ENCODE results near the gene CISD2.
"Not testable (repeated sequence)": the region's sequence is repeated elsewhere in the genome, so short reads cannot be mapped to it uniquely, and the experiment has no call there.

The CISD2 gene

DNA sequence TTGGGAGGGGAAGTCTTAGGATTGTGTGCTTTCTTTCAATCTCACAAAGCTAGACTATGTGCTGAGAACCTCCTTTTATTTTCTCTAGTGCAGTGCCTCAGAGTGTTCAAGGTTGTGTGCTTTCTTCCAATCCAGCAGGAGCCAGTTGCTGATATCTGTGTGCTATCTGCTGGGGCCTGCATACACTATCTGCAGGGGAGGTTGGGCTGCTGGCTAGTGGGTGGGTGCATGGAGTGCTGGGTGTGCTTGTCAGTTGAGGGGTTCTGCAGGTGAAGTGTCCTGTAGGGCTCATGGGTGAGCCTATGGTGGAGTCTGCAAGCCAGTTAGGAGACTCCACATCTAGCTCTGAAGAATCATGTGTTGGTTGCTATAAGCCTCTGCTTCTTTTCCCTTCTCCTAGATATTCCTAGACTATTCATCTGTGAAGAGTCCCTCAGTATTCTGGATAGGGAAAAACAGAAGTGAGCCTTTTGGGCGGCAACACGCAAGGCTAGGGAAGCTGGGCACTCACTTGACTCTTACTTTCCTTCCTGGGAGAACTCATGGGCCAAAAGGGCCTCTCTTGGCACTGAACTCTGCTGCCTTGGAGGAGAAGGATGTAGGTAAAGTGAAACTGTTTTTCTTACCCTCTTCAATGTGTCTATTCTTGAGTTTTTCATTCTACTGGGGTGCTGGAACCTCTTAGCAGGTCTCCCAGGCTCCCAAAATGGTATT, 8.0 kb upstream of the CISD2 start:
- no peak for ATAC-seq
- TF ChIP-seq, protein P1, sequence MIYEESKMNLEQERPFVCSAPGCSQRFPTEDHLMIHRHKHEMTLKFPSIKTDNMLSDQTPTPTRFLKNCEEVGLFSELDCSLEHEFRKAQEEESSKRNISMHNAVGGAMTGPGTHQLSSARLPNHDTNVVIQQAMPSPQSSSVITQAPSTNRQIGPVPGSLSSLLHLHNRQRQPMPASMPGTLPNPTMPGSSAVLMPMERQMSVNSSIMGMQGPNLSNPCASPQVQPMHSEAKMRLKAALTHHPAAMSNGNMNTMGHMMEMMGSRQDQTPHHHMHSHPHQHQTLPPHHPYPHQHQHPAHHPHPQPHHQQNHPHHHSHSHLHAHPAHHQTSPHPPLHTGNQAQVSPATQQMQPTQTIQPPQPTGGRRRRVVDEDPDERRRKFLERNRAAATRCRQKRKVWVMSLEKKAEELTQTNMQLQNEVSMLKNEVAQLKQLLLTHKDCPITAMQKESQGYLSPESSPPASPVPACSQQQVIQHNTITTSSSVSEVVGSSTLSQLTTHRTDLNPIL (CRISPR knock-in tag; IDR thresholded peaks at IDR 0.05; ENCODE audit: low read depth), result no peak
- TF ChIP-seq ZC3H10 (CRISPR knock-in tag; IDR thresholded peaks at IDR 0.05), result no peak

DNA sequence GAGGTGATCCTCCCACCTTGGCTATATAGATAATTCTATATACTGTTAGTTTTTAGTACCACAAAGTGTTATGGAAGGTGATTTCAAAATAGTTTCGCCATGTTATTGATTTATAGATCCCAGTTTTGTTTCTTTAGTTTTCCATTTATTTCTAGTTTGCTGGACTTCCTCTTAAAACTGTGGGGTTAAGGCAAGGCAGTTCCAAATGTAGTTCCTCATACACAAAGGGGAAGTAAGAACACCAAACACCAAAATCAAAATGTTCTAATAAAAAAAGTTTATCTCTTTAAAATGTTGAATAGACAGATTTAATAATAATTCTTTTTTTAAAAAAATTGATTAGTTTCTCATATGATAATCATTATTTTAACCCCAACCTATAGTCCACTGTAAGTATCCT, 6.8 kb upstream of the CISD2 start:
- TF ChIP-seq ISL1 (CRISPR knock-in tag; IDR thresholded peaks at IDR 0.05), result no peak
- TF ChIP-seq ZNF70 (CRISPR knock-in tag; IDR thresholded peaks at IDR 0.05), result no peak
- TF ChIP-seq ZFP3 (CRISPR knock-in tag; IDR thresholded peaks at IDR 0.05), result no peak
- no peak for TF ChIP-seq PPARA (CRISPR knock-in tag; IDR thresholded peaks at IDR 0.05; ENCODE audit: borderline replicate concordance)
- TF ChIP-seq TOX (CRISPR knock-in tag; IDR thresholded peaks at IDR 0.05; ENCODE audit: borderline replicate concordance), result no peak
- ATAC-seq, result no peak

DNA sequence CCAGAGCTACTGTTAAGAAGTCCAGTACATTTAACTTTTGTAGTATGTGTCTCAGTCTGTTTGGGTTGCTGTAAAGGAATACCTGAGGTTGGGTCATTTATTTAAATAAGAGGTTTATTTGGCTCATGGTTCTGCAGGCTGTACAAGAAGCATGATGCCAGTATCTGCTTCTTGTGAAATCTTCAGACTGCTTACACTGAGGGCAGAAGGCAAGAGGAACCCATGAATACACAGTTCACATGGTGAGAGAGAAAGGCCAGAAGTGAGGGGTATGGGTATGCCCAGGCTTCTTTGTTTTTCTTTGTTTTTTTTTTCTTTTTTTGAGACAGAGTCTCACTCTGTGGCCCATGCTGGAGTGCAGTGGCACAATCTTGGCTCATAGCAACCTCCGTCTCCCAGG, 6.0 kb upstream of the CISD2 start:
- no peak for ATAC-seq
- TF ChIP-seq, protein P2, sequence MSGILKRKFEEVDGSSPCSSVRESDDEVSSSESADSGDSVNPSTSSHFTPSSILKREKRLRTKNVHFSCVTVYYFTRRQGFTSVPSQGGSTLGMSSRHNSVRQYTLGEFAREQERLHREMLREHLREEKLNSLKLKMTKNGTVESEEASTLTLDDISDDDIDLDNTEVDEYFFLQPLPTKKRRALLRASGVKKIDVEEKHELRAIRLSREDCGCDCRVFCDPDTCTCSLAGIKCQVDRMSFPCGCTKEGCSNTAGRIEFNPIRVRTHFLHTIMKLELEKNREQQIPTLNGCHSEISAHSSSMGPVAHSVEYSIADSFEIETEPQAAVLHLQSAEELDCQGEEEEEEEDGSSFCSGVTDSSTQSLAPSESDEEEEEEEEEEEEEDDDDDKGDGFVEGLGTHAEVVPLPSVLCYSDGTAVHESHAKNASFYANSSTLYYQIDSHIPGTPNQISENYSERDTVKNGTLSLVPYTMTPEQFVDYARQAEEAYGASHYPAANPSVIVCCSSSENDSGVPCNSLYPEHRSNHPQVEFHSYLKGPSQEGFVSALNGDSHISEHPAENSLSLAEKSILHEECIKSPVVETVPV (CRISPR knock-in tag; IDR thresholded peaks at IDR 0.05), result no peak
- TF ChIP-seq ZC3H10 (CRISPR knock-in tag; IDR thresholded peaks at IDR 0.05) (no peak), TCF4 (CRISPR knock-in tag; IDR thresholded peaks at IDR 0.05; ENCODE audit: borderline replicate concordance) (no peak), ZNF565 (CRISPR knock-in tag; conservative IDR thresholded peaks at IDR 0.05; ENCODE audit: low read depth) (no peak), BACH2 (CRISPR knock-in tag; IDR thresholded peaks at IDR 0.05; ENCODE audit: borderline replicate concordance) (no peak), ZFP30 (CRISPR knock-in tag; IDR thresholded peaks at IDR 0.05) (no peak), ZNF70 (CRISPR knock-in tag; IDR thresholded peaks at IDR 0.05) (no peak), GLIS3 (CRISPR knock-in tag; IDR thresholded peaks at IDR 0.05) (no peak)
- TF ChIP-seq, protein P1 (CRISPR knock-in tag; IDR thresholded peaks at IDR 0.05; ENCODE audit: low read depth), result no peak

DNA sequence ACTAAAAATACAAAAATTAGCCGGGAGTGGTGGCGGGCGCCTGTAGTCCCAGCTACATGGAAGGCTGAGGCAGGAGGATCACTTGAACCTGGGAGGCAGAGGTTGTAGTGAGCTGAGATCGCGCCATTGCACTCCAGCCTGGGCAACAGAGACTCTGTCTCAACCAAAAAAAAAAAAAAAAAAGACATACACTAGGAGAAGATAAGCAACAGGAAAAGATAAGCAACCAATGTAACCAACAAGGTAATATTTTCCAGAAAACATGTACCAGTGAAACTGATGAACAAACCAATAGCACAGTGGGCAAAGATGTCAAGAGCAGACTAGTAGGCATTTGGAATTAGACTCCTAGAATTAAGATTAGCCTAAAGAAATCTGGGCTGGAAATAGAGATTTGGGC, 3.5 kb upstream of the CISD2 start:
- ATAC-seq, result not testable (repeated sequence)

DNA sequence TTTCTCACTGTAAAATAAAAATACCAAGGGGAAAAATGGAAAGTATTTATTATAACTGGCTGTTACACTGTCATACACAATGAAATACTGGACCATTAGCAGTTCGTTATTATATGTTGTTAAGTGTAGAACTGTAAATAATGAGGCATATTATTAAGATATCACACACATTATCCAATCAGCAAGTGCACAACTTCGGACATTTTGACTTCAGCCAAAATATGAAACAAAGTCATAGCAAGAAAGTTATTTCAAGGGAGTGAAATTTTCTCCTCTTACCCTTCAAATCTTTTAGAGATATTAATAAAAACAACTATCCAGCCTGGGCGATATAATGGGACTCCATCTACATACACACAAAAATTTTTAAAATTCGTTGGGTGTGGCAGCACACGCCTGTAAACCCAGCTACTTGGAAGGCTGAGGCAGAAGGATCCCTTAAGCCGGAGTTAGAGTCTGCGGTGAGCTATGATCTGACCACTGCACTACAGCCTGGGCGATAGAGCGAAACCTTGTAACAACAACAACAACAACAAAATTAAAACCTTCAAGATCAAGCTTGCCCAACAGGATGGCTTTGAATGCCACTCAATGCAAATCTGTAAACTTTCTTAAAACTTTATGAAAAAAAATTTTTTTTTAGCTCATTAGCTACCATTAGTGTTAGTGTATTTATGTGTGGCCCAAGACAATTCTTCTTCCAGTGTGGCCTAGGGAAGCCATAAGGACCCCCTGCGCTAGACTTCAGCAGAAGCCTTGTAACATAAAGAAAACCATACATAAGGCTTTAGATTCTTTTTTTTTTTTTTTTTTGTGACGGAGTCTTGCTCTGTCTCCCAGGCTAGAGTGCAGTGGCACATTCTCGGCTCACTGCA, 1.3 kb upstream of the CISD2 start:
- no peak for ATAC-seq
- TF ChIP-seq RARB (CRISPR knock-in tag; IDR thresholded peaks at IDR 0.05) (no peak), GLIS3 (CRISPR knock-in tag; IDR thresholded peaks at IDR 0.05) (no peak), TCF4 (CRISPR knock-in tag; IDR thresholded peaks at IDR 0.05; ENCODE audit: borderline replicate concordance) (no peak)

DNA sequence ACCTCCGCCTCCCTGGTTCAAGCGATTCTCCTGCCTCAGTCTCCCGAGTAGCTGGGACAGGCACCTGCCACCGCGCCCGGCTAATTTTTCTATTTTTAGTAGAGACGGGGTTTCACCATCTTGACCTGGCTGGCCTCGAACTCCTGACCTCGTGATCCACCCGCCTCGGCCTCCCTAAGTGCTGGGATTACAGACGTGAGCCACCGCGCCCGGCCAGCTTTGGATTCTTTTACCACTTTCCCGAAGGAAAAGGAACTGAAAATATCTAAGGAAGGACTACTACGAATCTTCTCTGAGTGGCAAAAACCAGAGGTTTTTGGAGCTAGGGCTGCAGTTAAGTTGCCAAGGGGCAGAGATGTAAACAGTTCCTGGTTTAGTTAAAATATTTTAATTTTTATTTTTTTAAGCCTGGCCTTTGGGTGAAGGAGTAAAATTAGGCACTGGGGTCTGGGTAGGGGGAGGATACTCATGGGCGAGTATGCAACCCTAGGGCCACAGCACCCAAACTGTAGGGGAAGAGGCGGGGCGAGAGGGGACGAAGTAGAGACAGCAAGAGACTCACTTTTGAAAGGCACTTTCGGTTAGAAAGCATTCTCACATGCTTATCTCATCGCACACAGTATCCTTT, 525 bp upstream of the CISD2 start:
- TF ChIP-seq GLIS3 (CRISPR knock-in tag; IDR thresholded peaks at IDR 0.05), result 0 out of 2 replicates have a peak, but pooled peaks have one; percentile 52
- TF ChIP-seq, protein P1 (CRISPR knock-in tag; IDR thresholded peaks at IDR 0.05; ENCODE audit: low read depth), result no peak
- peak; percentile 2 for ATAC-seq

All from SK-N-SH treated with all-trans-retinoic acid at 6 μM for 48 hours (cell line).